GM19239 (cell line): ENCODE data around the gene CNKSR3.
A peak's percentile ranks its signal among the peaks of the same experiment; 100 is the strongest.

Experiments used
- DNase-seq: peaks from one replicate; pipeline ENCODE4 v3.0.0; 2011; ENCODE audit warnings: low spot score; ENCODE audit not compliant: insufficient read length
- FAIRE-seq: peaks from 2 replicates; lab custom pipeline; 2011; peaks lifted over from hg19 to GRCh38; lab: Jason Lieb, UNC

The CNKSR3 gene

GRCh38 chr6:154361476-154361875, 149.0 kb downstream of the CNKSR3 start:
- FAIRE-seq (no peak), DNase-seq (no peak)

GRCh38 chr6:154360476-154360875, 150.0 kb downstream of the CNKSR3 start:
- FAIRE-seq: peak; percentile 48
- DNase-seq: no peak

- DNase-seq: no peak
- no peak for FAIRE-seq
Observed at GRCh38 chr6:154359679-154360078, 150.8 kb downstream of the CNKSR3 start.

GRCh38 chr6:154359161-154359574, 151.3 kb downstream of the CNKSR3 start:
- FAIRE-seq (peak; percentile 90), DNase-seq (no peak)

- DNase-seq (no peak), FAIRE-seq (no peak)
Observed at GRCh38 chr6:154358019-154358545, 152.4 kb downstream of the CNKSR3 start.

- DNase-seq (no peak), FAIRE-seq (peak; percentile 94)
Observed at GRCh38 chr6:154356690-154357089, 153.8 kb downstream of the CNKSR3 start, which contains the start of gene IPCEF1. Gene IPCEF1, minus strand, starts transcription at chr6:154356803. Its CDS starts 90,856 bp downstream, at chr6:154265947.

GRCh38 chr6:154356113-154356512, 154.4 kb downstream of the CNKSR3 start:
- DNase-seq (no peak), FAIRE-seq (no peak)

DNA sequence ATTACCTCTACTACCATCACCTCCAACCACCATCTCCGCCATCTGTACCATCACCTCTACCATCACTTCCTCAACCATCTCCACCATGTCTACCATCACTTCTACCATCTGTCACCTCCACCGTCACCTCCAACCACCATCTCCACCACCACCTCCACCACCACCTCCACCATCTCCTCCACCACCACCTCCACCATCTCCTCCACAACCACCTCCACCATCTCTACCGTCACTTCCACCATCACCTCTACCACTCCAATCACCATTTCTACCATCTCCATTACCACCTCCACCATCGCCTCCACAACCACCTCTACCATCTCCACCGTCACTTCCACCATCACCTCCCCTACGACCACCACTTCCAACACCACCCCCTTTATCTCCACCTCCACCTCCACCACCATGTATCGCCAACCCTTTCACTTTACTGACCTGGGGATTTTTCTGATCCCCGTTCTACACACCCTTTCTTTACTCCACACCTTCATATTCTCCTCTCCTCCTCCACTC, 156.2 kb downstream of the CNKSR3 start:
- FAIRE-seq: no peak
- DNase-seq: no peak

DNA sequence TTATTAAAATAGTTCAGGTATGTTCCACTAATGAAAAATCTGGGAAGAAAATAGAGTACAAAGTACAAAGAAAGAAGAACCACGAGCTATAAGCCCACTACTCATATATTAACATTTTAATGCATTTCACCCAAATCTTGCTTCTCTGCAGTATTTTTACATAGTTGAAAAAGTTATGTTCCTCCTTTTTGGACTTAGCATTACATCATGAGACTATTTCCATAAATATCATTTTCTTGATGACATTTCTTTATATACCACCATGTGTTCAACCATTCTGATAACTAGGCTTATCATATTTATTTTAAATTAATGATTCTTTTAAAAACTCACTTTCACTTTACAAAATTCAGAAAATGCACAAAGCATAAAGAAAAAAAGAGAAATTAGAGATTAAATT, 156.9 kb downstream of the CNKSR3 start:
- DNase-seq: no peak
- no peak for FAIRE-seq

DNA sequence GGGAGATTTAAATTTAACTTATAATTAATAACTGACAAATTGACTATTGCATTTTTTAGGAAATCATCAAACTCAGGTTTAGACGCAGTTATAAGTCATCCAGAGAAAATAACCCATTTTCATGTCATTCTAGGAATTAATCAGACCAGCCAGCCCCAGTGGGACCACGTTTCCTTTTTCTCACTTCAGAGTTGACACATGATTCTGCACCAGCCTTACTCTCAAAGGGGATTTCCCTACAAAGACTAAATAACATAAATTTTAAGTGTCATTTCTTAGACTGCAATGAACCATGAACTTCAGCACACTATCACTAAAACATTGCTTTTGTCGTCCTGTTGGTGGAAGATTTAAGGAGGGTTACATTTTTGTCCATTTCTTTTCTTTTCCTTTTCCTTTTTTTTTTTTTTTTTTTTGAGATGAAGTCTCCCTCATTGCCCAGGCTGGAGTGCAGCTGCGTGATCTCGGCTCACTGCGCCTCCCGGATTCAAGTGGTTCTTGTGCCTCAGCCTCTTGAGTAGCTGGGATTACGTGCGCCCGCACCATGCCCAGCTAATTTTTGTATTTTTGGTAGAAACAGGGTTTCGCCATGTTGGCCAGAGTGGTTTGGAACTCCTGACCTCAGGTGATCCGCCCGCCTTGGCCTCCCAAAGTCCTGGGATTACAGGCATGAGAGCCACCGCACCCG, 157.4 kb downstream of the CNKSR3 start:
- DNase-seq (peak; percentile 25), FAIRE-seq (peak; percentile 94)

- DNase-seq (no peak), FAIRE-seq (no peak)
Observed at GRCh38 chr6:154350293-154350692, 160.2 kb downstream of the CNKSR3 start.

GRCh38 chr6:154347981-154348380, 162.5 kb downstream of the CNKSR3 start:
- FAIRE-seq (no peak), DNase-seq (no peak)

- DNase-seq (no peak), FAIRE-seq (no peak)
Observed at GRCh38 chr6:154345811-154346210, 164.7 kb downstream of the CNKSR3 start.

DNA sequence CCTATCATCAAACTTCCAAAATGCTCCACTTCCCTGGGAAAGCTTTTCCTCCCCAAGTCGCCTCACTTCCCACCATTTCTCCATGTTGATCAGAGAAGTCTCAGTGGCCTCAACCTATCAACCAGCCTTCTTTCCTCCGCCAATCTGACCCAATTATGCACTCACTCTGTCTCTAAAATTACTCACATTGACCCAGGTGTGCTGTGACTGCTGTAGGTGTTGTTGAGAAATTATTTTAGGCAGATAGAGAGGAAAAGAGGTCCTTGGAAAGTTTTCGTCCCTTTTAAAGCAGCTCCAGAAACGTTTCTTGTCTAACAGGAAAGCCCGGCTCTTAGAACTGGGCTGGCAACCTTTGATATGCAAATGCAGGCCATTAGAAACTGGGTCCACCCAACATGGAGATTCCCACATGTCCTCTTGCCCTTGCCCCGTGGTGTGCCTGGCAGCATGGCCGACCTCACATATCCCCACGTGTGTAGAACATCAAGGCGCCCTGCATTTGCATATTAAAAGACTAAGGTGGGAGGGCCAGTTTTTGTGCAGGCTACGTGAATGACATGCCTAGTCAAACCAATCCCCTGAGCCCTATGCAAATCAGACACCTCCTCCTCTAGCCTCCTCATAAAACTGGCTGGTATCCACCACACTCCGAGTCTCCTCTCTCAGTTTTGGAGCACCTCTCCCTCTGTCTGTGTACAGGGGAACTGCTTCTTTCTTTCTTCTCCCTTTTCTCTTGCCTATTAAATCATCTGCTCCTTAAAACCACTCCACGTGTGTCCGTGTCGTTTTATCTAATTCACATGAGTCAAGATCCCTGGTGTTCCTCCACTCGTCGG, 166.8 kb downstream of the CNKSR3 start:
- no peak for FAIRE-seq
- no peak for DNase-seq

DNA sequence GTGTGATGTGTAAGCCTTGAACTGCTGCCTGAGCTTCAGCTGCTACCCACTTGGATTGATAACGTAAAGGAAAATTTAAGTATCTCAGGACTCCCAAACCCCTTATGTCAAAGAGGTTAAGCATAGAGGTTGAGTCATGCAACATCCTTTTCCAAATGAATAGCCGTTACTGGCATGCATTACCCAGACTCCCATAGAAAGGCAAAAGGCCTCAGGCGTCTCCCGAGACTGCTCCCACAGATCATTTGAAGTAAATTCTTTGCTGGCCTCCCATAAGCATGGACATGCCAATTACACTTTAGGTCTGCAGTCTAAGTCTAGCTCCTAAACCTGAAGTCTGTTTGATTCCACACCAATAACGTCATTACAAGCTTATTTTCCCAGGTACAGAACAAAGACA, 168.6 kb downstream of the CNKSR3 start:
- FAIRE-seq (no peak), DNase-seq (no peak)

- FAIRE-seq: no peak
- DNase-seq: no peak
Observed at GRCh38 chr6:154341336-154341735, 169.1 kb downstream of the CNKSR3 start.
